IPS-NIHi7 (cell line): ENCODE data around the gene CYP4F22.
"Not testable (repeated sequence)": the region's sequence is repeated elsewhere in the genome, so short reads cannot be mapped to it uniquely, and the experiment has no call there.

Source experiments
- DNase-seq: peaks from one replicate; pipeline ENCODE4 v3.0.0; 2012; ENCODE audit warnings: mixed read lengths; ENCODE audit errors: extremely low spot score

CYP4F22 gene

DNA sequence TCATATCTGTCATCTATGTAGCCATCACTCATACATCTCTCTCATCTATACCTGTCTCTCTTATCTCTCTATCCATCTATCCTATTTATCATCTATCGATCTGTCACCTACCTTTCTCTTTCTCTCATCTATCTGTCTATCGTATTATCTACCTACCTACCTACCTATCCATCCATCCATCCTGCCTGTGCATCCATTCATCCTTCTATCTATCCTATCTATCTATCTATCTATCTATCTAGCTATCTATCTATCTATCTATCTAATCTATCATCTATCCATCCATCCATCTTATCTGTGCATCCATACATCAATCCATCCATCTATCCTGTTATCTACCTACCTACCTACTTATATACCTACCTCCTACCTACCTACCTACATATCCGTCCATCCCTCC, 62.1 kb downstream of the CYP4F22 start:
- no peak for DNase-seq

DNA sequence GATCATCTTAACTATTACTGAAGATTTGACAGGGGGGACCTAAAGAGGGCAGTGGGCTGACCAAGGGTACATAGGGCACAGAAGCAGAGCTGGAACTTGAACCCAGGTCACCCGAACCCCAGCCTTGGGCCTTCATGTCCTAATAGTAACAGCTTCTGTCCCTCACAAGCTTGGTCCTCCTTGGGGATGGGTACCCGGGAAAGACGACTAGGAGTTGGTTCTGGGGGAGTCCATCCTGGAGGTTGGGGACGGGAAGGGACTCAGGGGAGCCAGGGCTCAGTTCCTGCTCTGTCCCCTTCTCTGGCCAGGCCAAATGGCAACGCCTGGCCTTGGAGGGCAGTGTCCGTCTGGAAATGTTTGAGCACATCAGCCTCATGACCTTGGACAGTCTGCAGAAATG, 67.1 kb downstream of the CYP4F22 start:
- DNase-seq: no peak

DNA sequence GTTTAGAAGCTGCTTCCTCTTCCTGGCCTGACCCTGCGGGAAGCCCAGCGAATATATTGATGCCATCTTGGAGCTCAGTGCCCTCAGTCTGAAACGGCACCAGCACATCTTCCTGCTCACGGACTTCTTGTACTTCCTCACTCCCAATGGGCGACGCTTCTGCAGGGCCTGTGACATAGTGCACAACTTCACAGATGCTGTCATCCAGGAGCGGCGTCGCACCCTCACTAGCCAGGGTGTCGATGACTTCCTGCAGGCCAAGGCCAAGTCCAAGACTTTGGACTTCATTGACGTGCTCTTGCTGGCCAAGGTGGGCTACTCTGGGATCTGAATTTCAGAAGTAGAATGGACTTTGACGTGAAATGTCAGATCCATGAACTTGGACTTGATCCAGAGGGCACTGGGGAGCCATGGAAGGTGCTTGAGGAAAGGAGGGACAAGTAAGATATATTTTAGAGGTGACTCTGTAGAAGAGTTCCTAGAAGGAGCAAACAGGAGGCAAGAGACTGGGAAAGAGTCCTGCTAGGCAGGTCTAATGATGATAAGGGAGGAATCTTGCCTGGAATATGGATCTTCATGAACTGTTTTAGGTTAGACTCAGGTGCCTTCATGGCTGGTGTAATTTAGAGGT, 68.3 kb downstream of the CYP4F22 start:
- no peak for DNase-seq

DNA sequence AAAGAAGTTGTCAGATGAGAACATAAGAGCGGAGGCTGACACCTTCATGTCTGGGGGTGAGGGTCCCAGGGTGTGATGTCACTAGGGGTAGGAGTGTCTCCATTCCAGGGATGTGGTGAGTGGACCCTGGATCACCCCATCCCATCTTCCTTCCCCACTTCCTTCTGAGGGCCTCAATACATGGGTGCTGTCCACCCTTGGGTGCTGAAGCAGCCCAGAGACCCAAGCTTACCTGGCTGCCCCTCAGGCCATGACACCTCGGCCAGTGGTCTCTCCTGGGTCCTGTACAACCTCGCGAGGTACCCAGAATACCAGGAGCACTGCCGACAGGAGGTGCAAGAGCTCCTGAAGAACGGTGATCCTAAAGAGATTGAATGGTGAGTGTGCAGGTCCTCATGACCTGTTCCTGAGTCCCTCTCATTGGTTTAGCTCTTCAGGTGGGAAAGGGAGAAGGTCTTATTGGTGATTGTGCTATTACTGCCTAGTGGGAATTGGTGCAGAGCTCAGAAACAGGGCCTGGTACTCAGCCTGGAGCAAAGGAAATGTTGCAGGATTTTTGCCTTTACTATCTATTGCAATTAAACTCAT, 69.0 kb downstream of the CYP4F22 start:
- DNase-seq: no peak

DNA sequence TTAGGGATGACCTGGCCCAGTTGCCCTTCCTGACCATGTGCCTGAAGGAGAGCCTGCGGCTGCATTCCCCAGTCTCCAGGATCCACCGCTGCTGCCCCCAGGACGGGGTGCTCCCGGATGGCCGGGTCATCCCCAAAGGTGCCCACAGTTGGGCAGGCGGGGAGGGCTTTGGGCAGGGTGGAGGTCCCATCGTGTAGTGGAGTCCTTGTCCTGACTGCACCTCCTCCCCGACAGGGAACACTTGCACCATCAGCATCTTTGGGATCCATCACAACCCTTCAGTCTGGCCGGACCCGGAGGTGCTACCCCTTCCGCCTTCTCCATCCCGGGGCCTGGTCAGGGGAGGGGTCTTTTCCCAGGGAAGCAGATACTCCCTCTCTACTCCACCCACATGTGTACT, 75.0 kb downstream of the CYP4F22 start:
- DNase-seq: no peak

DNA sequence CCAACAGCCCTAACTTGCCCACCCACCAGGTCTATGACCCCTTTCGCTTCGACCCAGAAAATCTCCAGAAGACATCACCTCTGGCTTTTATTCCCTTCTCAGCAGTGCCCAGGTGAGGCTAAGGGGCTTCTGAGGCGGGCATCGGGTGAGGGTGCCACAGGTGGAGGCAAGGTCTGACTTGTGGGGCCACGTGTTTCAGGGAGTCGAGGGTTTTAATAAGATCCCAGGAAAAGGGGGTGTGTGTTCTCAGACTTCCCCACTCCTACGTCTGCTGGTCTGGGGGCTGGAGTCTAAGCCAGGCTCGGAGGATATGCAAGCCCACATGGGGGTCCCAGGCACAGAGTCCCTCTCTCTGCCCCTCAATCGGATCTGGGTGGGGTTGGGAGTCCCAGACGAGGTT, 75.8 kb downstream of the CYP4F22 start:
- DNase-seq: no peak

DNA sequence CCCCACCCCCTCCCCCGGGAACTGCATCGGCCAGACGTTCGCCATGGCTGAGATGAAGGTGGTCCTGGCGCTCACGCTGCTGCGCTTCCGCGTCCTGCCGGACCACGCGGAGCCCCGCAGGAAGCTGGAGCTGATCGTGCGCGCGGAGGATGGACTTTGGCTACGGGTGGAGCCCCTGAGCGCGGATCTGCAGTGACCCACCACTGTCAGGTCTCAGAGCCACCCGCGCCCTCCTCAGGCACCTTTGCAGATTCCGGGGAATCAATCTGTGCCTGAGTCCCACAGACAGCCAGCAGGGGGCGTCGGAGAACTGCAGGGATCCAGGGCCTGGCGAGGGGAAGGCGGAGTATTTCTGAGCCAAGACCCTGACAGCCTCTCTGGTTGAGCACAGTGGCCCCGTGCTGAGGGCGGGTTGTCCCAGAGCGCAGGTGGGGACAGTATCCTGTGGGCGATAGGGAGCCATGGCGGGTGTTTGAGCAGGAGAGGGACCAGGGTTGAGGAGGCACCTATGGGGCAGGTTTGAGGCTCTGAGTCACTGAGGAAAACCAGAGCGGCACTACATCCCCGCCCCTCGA, 76.3 kb downstream of the CYP4F22 start:
- peak; percentile 70 for DNase-seq

DNA sequence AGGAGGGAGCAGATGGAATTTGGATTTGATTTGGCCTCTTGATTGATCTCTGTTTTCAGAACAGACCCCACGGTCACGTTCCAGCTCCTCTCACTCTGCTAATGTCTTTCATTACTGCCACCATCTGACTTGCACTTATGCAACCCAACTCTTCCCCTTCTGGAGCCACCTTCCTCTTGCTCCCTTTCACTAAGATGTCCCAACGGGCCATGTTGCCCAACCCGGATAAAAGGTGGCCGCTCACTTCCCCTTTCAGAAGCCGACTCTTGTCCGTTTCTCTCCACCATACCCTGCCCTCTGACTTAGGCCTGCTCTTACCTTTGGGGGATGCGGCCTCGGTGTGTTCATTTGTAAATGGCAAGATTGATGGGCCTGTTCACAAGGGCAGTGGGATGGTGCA, 79.3 kb downstream of the CYP4F22 start:
- DNase-seq: no peak

DNA sequence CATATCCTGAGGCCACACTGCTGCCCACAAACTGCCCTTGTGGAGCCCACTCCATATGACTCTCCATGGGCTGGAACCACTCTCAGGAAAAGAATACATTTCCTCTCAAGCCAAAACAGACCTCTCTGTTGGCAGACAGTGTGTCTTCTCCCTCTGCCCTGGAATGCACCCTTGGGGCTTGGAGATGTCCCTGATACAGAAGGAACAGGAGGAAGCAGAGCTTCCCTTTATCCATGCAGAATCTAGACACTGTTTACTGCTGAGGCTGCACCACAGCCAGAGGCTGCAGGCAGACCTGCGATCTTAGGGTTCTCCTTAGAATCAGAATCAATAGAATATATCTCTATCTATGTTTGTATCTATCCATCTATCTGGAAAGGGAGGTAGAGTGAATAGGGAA, 79.9 kb downstream of the CYP4F22 start:
- no peak for DNase-seq

DNA sequence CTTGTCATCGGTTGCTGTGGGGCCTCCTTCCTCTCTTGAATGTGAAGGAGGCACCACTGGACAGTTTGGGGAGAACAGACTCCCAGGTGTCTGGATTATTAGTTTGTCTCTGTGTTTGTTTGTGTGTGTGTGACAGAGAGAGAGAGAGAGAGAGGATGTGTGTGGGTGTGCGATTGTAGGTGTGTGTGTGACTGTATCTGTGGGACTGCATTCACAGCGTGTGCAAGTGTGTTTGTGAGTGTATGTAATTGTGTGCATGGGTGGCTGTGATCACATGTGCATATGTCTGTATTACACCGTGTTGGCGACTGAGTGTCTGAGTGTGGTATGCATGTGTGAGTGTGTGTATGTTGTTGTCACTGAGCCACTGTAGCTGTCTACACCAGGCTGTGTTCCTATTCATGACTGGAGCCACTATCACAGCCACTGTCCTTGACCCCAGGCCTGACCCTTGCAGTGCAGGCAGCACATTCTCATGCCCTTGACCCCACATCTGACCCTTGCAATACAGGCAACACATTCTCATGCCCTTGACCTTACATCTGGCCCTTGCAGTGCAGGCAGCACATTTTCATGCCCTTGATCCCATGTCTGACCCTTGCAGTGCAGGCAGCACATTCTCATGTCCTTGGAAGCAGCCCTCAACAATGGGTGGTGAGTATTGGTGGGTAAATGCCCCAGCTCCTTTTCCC, 81.6 kb downstream of the CYP4F22 start:
- no peak for DNase-seq

DNA sequence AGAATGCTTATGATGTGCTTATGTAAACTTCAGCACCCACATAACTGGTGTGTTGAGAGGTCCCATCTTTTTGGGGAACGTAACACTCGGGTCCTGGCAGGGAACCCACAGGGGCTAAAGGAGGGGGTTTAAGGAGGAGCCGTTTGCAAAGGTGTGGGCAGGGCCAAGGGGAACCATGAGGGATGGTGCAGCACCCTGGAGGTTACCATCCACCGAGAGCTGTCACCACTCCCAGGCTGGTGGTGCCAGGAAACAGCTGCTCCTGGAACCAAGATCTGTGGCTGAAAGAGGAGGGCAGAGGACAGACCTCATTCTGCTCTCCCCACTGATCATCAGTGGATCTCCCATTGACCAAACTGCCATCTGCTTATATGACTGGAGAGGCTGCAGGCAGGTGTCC, 83.5 kb downstream of the CYP4F22 start:
- no peak for DNase-seq

DNA sequence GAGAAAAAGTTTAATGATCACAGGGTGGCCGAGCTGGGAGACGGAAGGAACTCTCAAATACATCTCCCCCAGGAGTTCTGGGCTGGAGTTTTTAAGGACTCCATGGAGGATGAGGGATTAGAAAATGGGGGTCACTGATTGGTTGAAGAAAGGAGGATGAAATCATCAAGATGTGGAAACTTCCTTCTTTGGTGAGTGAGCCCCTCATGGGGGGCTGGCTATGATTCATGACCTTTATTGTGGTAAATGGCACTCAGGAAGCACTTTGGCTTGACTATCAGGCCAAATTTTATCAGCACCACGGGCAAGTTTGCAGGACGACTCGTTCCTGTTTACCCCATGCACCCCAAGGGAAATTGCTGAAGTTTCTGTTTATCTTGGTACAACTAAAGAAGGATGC, 84.2 kb downstream of the CYP4F22 start:
- DNase-seq: not testable (repeated sequence)

DNA sequence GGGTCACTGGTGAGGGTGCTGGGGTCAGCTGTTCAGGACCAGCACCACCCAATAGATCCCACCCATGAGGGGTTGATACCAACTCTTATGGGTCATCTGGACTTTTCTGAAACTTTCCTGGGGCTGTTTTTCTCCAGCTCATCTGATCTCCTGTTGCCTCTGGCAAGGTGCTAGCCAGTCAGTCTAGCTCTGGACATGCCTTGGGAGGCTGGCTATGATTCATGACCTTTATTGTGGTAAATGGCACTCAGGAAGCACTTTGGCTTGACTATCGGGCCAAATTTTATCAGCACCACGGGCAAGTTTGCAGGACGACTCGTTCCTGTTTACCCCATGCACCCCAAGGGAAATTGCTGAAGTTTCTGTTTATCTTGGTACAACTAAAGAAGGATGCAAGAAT, 85.4 kb downstream of the CYP4F22 start:
- DNase-seq: not testable (repeated sequence)

DNA sequence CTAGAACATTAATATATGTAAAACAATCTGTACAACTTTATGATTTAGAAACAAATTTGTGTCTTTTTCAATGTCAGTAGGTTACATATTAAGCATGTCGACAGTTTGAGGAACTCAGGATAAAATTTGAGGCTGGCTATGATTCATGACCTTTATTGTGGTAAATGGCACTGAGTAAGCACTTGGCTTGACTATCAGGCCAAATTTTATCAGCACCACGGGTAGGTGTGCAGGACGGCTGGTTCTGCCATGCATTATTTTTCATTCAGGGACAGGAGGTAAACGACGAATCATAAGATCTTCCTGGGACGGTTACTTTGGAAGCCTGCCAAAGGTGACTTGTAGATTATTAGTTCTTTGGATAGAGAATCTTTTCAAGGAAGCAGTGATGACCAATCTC, 86.7 kb downstream of the CYP4F22 start:
- no peak for DNase-seq
